A673 (cell line): ENCODE data around the gene PLXDC2.
"Not testable (repeated sequence)": the region's sequence is repeated elsewhere in the genome, so short reads cannot be mapped to it uniquely, and the experiment has no call there.

Source experiments
- EZH2 ChIP-seq: fragments of 200-600 bp; sonication (generic); IDR thresholded peaks from 2 replicates; pipeline ENCODE4 v1.6.1; 2017; ENCODE audit warnings: borderline replicate concordance, low read depth, mild to moderate bottlenecking, mixed read lengths, antibody characterized with exemption, low read length; ENCODE audit not compliant: poor library complexity, severe bottlenecking
- TF ChIP-seq, protein P1 (sequence below): fragments of 300-800, 200-600 bp; sonication (generic); conservative IDR thresholded peaks from 2 replicates; pipeline ENCODE4 v1.5.1; 2017; ENCODE audit warnings: low read depth, mild to moderate bottlenecking, antibody characterized with exemption, low read length, moderate library complexity, mixed read lengths

GRCh38 chr10:20191392-20191791, 375.2 kb downstream of the PLXDC2 start:
- TF ChIP-seq, protein P1, sequence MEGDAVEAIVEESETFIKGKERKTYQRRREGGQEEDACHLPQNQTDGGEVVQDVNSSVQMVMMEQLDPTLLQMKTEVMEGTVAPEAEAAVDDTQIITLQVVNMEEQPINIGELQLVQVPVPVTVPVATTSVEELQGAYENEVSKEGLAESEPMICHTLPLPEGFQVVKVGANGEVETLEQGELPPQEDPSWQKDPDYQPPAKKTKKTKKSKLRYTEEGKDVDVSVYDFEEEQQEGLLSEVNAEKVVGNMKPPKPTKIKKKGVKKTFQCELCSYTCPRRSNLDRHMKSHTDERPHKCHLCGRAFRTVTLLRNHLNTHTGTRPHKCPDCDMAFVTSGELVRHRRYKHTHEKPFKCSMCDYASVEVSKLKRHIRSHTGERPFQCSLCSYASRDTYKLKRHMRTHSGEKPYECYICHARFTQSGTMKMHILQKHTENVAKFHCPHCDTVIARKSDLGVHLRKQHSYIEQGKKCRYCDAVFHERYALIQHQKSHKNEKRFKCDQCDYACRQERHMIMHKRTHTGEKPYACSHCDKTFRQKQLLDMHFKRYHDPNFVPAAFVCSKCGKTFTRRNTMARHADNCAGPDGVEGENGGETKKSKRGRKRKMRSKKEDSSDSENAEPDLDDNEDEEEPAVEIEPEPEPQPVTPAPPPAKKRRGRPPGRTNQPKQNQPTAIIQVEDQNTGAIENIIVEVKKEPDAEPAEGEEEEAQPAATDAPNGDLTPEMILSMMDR: not testable (repeated sequence)
- not testable (repeated sequence) for TF ChIP-seq EZH2
